Kasumi-1 (cell line): ENCODE data around the gene SLC6A6.
A peak's percentile ranks its signal among the peaks of the same experiment; 100 is the strongest.

ENCODE experiments used
- DNase-seq, 2 experiments: peaks; one replicate each; lab custom pipeline; 2025; lab: John Stamatoyannopoulos, UW

SLC6A6 gene

GRCh38 chr3:14422016-14422963 lies 19.9 kb downstream of the SLC6A6 start:
- no peak for DNase-seq

GRCh38 chr3:14423197-14423743 lies 20.9 kb downstream of the SLC6A6 start:
- no peak for DNase-seq

DNA sequence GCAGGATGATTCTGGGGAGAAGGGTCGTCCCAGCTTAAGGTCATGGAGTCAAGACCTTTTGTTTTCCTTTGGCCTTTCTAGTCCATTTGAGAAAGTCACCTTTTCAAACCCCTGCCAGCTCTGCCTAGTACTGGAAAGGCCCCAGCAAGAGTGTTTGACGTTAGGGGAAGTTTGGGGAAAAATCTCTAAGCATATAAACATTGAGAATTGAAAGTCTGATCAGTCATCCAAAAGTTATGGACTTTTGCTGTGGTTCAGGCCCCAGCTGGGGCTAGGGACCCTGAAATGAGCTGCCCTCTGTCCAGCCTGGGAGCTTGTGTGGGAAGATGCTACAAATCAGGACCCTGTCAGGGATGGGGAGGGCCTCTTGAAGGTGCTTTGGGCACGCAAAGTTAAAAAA lies 21.6 kb downstream of the SLC6A6 start:
- DNase-seq = no peak

DNA sequence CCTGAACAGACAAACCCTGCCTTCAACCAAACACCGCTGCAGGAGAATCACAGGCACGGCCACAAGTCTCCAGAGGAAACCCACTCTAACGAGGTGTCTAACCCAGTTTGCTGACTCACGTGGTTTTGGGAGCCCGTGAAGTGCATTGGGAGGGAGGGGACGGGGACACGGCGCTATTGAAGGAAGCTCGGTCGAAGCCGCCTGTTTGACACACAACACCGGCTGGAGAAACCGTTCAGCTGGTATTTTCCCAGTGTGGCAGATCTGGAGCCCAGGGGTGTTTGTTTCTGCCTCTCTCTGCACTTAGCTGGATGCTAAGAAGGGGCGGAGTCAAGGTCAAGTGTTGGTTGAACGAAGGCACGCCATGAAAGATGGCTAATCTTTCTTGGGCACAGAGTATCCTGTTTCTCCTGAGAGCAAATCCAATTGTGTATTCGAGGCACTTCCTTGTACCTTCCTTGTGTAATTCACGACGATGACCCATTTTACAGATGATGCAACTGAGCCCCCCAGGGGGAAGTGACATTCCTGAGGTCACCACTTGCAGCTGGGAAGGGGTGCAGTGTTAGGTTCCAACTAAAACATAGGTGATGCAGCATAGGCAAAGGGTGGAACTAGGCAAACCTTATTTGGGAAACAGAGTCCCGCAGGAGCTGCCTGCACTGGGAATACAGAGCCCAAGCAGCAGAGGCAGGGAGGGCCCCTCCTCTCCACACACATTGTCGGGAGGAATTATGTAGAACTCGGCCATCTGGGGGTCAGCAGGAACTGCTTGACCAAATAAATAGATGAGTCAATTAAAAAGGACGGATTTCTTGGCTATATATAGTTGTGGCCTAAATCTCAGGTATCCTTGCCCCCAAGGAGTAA lies 22.5 kb downstream of the SLC6A6 start:
- DNase-seq = no peak

DNA sequence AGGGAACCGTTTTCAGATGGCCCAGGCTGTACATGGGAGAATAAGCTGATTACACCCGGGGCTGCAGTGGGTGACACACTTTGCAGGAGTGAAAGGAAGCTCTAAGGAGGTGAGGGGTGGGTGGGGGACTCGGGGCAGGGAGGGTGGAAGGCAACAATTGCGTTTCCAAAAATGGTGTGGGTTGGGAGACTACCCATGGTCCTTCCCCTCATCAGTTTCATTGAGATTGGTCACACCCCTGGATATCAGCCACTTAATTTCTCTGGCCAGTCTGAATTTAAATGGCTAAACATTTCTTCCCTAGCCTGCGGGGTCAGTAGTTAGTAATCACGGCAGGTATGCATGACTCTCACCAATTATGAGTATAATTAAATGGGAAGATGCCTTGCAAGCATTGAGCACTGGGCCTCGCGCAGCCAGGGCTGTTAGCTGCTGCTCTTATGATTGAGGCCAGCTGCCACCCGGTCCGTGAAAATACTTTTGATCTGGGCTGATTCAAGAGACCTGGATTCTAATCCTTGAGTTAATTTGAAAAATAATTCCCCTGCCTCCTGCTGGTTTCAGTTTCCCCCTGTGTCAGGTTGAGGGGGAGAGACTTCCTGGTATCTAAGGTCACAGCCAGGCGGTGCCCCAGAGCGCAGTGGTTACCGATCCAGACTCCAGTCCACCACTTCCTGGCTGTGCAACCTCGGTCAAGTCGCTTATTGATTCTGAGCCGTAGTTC lies 23.3 kb downstream of the SLC6A6 start:
- DNase-seq = peak; percentile 68 to 75

DNA sequence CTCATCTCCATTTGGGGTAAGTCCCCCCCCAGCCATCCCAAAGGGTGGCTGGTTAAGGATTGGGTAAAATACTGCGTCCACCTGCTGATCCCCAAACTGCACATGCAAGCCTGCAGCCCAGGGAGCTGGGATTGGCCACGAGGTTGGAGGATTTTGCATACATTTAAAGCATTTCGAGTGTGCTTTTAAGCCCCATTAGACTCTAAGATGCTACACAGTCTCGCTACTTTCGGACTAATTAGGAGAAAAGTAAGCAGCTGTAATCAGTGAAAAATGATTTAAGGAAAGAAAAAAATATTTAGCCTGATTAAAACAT lies 23.9 kb downstream of the SLC6A6 start:
- DNase-seq = no peak

DNA sequence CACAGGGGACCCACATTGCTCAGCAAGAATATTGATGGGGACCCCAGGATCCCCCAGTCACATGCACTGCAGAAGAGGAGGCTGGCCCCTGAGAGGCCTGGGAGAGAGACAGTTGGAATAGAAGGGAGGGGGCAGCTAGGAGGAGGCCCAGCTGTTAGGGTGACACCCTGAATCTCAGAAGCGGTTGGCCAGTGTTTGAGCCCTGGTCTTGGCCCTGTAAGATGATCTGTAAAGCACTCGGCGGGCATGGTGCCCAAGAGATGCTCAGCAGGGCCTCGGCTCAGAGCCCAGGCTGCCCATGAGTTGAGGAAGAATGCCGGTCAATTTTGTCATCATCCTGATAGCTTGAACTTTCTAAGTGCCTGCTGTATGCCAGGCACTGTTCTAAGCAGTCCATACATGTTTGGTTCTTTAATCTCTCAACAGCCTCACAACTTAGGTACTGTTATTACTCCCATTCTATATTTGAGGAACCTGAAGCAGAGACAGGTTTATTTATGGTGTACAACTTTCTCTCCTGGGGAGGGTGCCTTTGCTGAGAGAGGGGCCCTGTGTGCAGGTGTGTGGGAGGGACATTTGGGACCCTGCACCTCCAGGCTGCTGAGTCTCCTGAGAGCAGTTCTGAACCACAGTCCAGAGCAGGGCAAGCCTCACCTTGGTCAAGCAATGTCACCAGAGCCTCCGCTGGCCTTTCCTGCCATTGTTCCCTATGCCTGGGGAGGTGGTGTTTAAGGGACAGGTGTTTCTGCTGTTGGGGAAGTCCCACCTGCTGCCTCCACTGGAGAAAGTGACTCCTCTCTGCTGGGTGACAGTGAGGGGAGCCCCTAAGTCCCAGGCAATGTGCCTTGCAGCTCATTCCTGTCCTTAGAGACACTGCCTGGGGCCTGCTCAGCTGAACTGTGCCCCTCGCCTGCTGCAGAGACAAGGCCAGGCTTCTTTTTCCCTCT lies 26.0 kb downstream of the SLC6A6 start:
- no peak for DNase-seq

DNA sequence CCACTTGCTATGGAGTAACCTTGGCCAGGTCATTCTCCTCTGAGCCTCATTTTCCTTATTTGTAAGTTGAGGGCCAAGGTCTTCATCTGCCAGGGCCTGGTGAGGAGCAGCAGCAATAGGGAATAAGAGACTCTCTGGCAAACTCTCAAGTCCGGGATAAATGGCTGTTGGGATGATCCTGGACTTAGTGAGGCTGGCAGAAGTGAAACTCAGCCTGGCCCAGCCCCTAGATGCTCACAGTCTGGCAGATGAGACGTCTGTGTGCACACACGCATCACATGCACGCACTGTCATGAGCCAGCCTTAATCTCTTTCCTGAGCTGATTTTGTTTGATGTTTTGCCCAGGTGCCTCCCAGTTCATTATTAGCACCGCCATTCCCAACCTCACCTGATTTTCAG lies 26.8 kb downstream of the SLC6A6 start:
- no peak for DNase-seq

DNA sequence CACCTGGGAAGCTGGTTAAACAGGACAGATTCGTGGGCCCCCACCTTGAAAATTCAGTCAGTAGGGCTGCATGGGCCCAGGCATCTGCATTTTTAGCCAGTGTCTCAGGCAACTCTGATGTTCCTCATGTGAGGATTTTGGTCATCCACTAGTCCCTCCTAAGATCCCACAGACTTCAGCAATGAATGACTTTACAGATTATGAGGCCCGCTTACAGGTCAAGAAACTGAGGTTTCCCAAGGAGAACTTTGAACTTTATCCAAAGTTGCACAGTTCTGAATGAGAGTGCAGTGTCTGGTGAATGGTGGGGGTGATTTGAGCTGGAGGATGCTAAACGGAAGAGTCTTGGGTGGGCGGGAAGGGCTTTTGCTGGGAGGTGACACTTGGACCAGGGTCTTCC lies 27.2 kb downstream of the SLC6A6 start:
- no peak for DNase-seq

DNA sequence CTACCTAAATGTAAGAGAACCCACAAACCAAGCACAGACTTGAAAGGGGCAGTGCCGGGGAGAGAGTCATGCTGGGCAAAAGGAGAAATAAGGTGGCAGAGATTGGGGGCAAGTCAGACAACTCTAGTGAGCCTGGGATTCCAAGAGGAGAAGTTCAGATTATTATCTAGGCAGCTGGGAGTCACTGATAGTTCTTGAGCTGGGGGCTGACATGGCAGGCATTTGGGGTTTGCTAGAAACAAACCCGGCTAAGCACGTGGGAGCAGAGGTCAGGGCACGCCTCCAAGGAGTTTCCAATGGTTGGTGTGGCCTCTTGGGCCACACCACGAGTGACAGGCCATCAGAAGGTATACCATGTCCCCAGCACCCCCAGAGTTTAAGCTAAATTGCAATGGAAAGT lies 27.6 kb downstream of the SLC6A6 start:
- no peak for DNase-seq

- peak in 1 of 2 experiments; percentile 21 for DNase-seq
Measured at GRCh38 chr3:14430706-14431451, 28.5 kb downstream of the SLC6A6 start.

- DNase-seq = no peak
Measured at GRCh38 chr3:14431452-14431916, 29.1 kb downstream of the SLC6A6 start.

GRCh38 chr3:14431917-14432834 lies 29.8 kb downstream of the SLC6A6 start:
- peak; percentile 94 to 96 for DNase-seq

DNA sequence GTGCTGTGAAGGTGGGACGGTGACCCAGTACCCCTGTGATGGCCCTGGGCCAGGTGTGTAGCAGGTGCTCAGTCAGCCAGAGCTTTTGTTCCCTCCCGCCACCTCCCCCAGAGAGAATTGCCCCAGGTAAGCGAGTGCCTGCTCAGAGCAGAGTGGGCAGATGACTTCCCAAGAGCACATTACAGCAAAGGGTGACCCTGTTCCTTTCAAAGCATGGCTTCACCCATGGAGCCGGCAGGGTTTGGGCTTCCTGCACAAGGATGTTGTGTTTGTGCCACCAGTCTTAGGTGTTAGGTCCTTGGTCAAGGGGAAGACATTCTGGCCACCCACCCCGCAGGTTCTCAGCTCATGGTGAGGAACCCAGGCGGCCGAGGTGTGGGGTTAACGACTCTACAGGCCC lies 30.7 kb downstream of the SLC6A6 start:
- no peak for DNase-seq

- DNase-seq = no peak
Measured at GRCh38 chr3:14434126-14434497, 31.7 kb downstream of the SLC6A6 start.

DNA sequence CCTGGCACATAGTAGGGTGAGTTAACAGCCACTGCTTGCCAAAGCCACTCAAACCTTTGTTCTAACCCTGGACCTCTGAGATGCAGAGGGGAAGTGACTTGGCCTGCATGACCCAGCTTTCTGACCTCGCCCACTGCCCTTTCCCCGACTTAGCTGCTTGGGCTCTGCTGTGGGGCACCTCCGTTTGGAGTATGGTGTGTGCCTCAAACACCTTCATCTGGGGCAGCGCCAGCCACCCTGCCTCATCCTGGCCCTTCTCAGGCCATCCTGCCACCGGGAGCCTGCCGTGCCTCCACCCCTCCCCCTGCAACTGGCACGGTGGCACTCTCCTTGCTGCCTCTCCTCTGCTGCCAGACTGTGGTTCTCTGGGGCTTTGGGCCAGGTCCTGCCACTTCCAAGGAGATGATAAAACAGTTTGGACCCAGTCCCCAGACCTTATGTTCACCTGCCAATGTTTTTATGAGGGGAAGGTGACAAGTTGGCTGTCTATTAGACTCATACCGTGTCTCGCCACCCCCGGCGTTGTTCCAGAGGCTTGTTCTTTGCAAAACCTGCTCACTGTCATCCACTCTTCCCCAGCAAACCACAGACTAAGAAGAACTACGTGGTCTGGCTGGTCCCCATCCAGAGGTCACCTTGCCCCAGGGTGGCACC lies 32.2 kb downstream of the SLC6A6 start:
- DNase-seq = no peak

- no peak for DNase-seq
Measured at GRCh38 chr3:14435175-14436014, 33.0 kb downstream of the SLC6A6 start.

GRCh38 chr3:14436954-14437281 lies 34.5 kb downstream of the SLC6A6 start:
- DNase-seq = no peak
